ENCODE data around the gene TRPM3.

Gene TRPM3

GRCh38 chr9:70802206-70802605 lies 319.2 kb downstream of the TRPM3 start:
- Histone ChIP-seq H3K27ac (ENCODE audit: low read depth, low read length) (no peak overlapping the region), H4K12ac (ENCODE audit: low read depth, low read length) (no peak overlapping the region), H3K9ac (ENCODE audit: low read length) (no peak overlapping the region), H3K4ac (ENCODE audit: low read depth, low read length) (no peak overlapping the region), H2AK5ac (ENCODE audit: low read length) (no peak overlapping the region), H4K8ac (ENCODE audit: low read depth, low read length) (no peak overlapping the region), H3K79me2 (ENCODE audit: control insufficient read depth, insufficient read depth, low read length, poor library complexity) (no peaks in the 10 kb centered on the region), H3K4me3 (ENCODE audit: low read depth, low read length) (no peak overlapping the region), H3K18ac (ENCODE audit: low read length) (no peak overlapping the region), H3K14ac (ENCODE audit: low read length) (no peak overlapping the region), H2BK12ac (ENCODE audit: low read length) (no peak overlapping the region), H4K91ac (ENCODE audit: low read depth, low read length) (no peak overlapping the region), H2AFZ (ENCODE audit: insufficient read depth, low read length, poor library complexity) (no peak overlapping the region), H3K79me1 (ENCODE audit: low read length) (no peaks in the 10 kb centered on the region), H3K9me3 (ENCODE audit: insufficient read depth, low read depth, low read length) (no peaks in the 10 kb centered on the region), H3K36me3 (ENCODE audit: control insufficient read depth in 1 of 2, insufficient read depth in 2 of 2, low read length in 2 of 2) (no peaks in the 10 kb centered on the region), H2BK5ac (ENCODE audit: low read depth, low read length, poor library complexity) (no peak overlapping the region), H3K27me3 (ENCODE audit: insufficient read depth, low read length) (no peaks in the 10 kb centered on the region), H3K4me1 (ENCODE audit: control insufficient read depth in 1 of 2, insufficient read depth in 2 of 2, low read length in 2 of 2) (no peaks in the 10 kb centered on the region), H3K4me2 (ENCODE audit: low read length) (no peak overlapping the region), H2BK120ac (ENCODE audit: insufficient read depth, low read length, poor library complexity) (no peak overlapping the region), H3K23ac (ENCODE audit: low read length) (no peak overlapping the region)
- DNase-seq, result no peak
- no CpG with 5 or more reads among the region's 1 CpG for WGBS (ENCODE audit: extremely low coverage, insufficient coverage, insufficient read length)

DNA sequence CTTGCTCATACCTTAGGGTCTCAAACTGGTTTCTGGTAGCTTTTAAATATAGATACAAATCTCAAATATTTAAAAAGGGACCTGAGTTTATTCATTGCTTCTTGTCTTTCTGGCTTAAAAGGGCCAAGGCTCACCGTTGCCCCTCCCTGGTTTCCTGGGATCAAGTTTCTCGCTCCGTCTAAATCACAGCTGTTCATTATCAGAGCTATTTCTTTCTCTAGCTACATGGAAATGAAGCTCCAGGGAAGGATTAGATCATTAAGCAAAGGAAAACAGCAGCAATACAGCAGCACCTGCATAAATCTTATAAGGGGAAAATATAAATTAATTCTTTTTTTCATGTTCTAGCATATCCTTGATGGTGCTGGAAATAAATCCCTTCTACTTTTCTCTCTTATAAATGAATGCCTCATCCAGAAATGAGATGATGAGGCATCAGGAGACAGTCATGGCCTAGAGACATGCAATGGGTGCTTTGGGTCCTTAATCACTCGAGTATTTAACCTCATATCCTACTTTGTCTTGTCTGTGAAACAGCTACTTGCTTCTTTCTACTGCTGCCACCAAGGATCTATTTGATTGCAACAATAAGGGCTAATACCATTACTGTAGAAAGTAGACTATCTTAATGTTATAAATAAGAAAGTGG lies 320.1 kb downstream of the TRPM3 start:
- Histone ChIP-seq H4K12ac (ENCODE audit: low read depth, low read length) (no peak overlapping the region), H4K91ac (ENCODE audit: low read depth, low read length) (no peak overlapping the region), H3K23ac (ENCODE audit: low read length) (no peak overlapping the region), H2BK12ac (ENCODE audit: low read length) (no peak overlapping the region), H2AK5ac (ENCODE audit: low read length) (no peak overlapping the region), H3K9me3 (ENCODE audit: insufficient read depth, low read depth, low read length) (no peaks in the 10 kb centered on the region), H3K4me3 (ENCODE audit: low read depth, low read length) (no peak overlapping the region), H2BK5ac (ENCODE audit: low read depth, low read length, poor library complexity) (no peak overlapping the region), H3K4ac (ENCODE audit: low read depth, low read length) (no peak overlapping the region), H3K4me1 (ENCODE audit: control insufficient read depth in 1 of 2, insufficient read depth in 2 of 2, low read length in 2 of 2) (no peaks in the 10 kb centered on the region), H3K36me3 (ENCODE audit: control insufficient read depth in 1 of 2, insufficient read depth in 2 of 2, low read length in 2 of 2) (no peaks in the 10 kb centered on the region), H3K4me2 (ENCODE audit: low read length) (no peak overlapping the region), H2AFZ (ENCODE audit: insufficient read depth, low read length, poor library complexity) (no peak overlapping the region), H3K27me3 (ENCODE audit: insufficient read depth, low read length) (no peaks in the 10 kb centered on the region), H2BK120ac (ENCODE audit: insufficient read depth, low read length, poor library complexity) (no peak overlapping the region), H3K18ac (ENCODE audit: low read length) (no peak overlapping the region), H3K27ac (ENCODE audit: low read depth, low read length) (no peak overlapping the region), H4K8ac (ENCODE audit: low read depth, low read length) (no peak overlapping the region), H3K79me1 (ENCODE audit: low read length) (no peaks in the 10 kb centered on the region), H3K14ac (ENCODE audit: low read length) (no peak overlapping the region), H3K79me2 (ENCODE audit: control insufficient read depth, insufficient read depth, low read length, poor library complexity) (no peaks in the 10 kb centered on the region), H3K9ac (ENCODE audit: low read length) (no peak overlapping the region)
- no peak for DNase-seq
- no CpG with 5 or more reads among the region's 4 CpGs for WGBS (ENCODE audit: extremely low coverage, insufficient coverage, insufficient read length)

GRCh38 chr9:70798018-70798417 lies 323.4 kb downstream of the TRPM3 start:
- no peak overlapping the region for H4K8ac ChIP-seq (ENCODE audit: low read depth, low read length)
- H3K4me2 ChIP-seq (ENCODE audit: low read length), result no peak overlapping the region
- H2BK120ac ChIP-seq (ENCODE audit: insufficient read depth, low read length, poor library complexity), result no peak overlapping the region
- H3K14ac ChIP-seq (ENCODE audit: low read length), result no peak overlapping the region
- H2BK5ac ChIP-seq (ENCODE audit: low read depth, low read length, poor library complexity), result no peak overlapping the region
- H4K12ac ChIP-seq (ENCODE audit: low read depth, low read length), result no peak overlapping the region
- H3K4me3 ChIP-seq (ENCODE audit: low read depth, low read length), result no peak overlapping the region
- no peaks in the 10 kb centered on the region for H3K36me3 ChIP-seq (ENCODE audit: control insufficient read depth in 1 of 2, insufficient read depth in 2 of 2, low read length in 2 of 2)
- WGBS (ENCODE audit: extremely low coverage, insufficient coverage, insufficient read length), result no CpG with 5 or more reads among the region's 6 CpGs
- DNase-seq, result no peak
- no peak overlapping the region for H3K18ac ChIP-seq (ENCODE audit: low read length)
- no peaks in the 10 kb centered on the region for H3K27me3 ChIP-seq (ENCODE audit: insufficient read depth, low read length)
- no peak overlapping the region for H2BK12ac ChIP-seq (ENCODE audit: low read length)
- no peaks in the 10 kb centered on the region for H3K4me1 ChIP-seq (ENCODE audit: control insufficient read depth in 1 of 2, insufficient read depth in 2 of 2, low read length in 2 of 2)
- H3K79me2 ChIP-seq (ENCODE audit: control insufficient read depth, insufficient read depth, low read length, poor library complexity), result no peaks in the 10 kb centered on the region
- H3K9ac ChIP-seq (ENCODE audit: low read length), result no peak overlapping the region
- no peak overlapping the region for H2AFZ ChIP-seq (ENCODE audit: insufficient read depth, low read length, poor library complexity)
- no peak overlapping the region for H3K27ac ChIP-seq (ENCODE audit: low read depth, low read length)
- H3K79me1 ChIP-seq (ENCODE audit: low read length), result no peaks in the 10 kb centered on the region
- H3K4ac ChIP-seq (ENCODE audit: low read depth, low read length), result no peak overlapping the region
- no peaks in the 10 kb centered on the region for H3K9me3 ChIP-seq (ENCODE audit: insufficient read depth, low read depth, low read length)
- H4K91ac ChIP-seq (ENCODE audit: low read depth, low read length), result no peak overlapping the region
- H2AK5ac ChIP-seq (ENCODE audit: low read length), result no peak overlapping the region
- no peak overlapping the region for H3K23ac ChIP-seq (ENCODE audit: low read length)

GRCh38 chr9:70795841-70796240 lies 325.6 kb downstream of the TRPM3 start:
- Histone ChIP-seq H3K27me3 (ENCODE audit: insufficient read depth, low read length) (no peaks in the 10 kb centered on the region), H3K4me1 (ENCODE audit: control insufficient read depth in 1 of 2, insufficient read depth in 2 of 2, low read length in 2 of 2) (no peaks in the 10 kb centered on the region)

More at GRCh38 chr9:70795841-70796240, 325.6 kb downstream of the TRPM3 start:
- Histone ChIP-seq H3K14ac (ENCODE audit: low read length) (no peak overlapping the region), H2BK12ac (ENCODE audit: low read length) (no peak overlapping the region), H3K4me2 (ENCODE audit: low read length) (no peak overlapping the region), H3K9me3 (ENCODE audit: insufficient read depth, low read depth, low read length) (no peaks in the 10 kb centered on the region), H4K91ac (ENCODE audit: low read depth, low read length) (no peak overlapping the region), H3K4ac (ENCODE audit: low read depth, low read length) (no peak overlapping the region), H3K79me2 (ENCODE audit: control insufficient read depth, insufficient read depth, low read length, poor library complexity) (no peaks in the 10 kb centered on the region), H2BK5ac (ENCODE audit: low read depth, low read length, poor library complexity) (no peak overlapping the region), H3K4me3 (ENCODE audit: low read depth, low read length) (no peak overlapping the region), H3K79me1 (ENCODE audit: low read length) (no peaks in the 10 kb centered on the region), H2AK5ac (ENCODE audit: low read length) (no peak overlapping the region), H3K23ac (ENCODE audit: low read length) (no peak overlapping the region), H4K12ac (ENCODE audit: low read depth, low read length) (no peak overlapping the region), H2AFZ (ENCODE audit: insufficient read depth, low read length, poor library complexity) (no peak overlapping the region), H4K8ac (ENCODE audit: low read depth, low read length) (no peak overlapping the region), H3K9ac (ENCODE audit: low read length) (no peak overlapping the region), H2BK120ac (ENCODE audit: insufficient read depth, low read length, poor library complexity) (no peak overlapping the region), H3K27ac (ENCODE audit: low read depth, low read length) (no peak overlapping the region), H3K18ac (ENCODE audit: low read length) (no peak overlapping the region), H3K36me3 (ENCODE audit: control insufficient read depth in 1 of 2, insufficient read depth in 2 of 2, low read length in 2 of 2) (no peaks in the 10 kb centered on the region)
- no CpG with 5 or more reads among the region's 2 CpGs for WGBS (ENCODE audit: extremely low coverage, insufficient coverage, insufficient read length)
- DNase-seq, result no peak
